GM18507 (cell line): ENCODE results near the gene PLEKHG2.
A peak's percentile ranks its signal among the peaks of the same experiment; 100 is the strongest.

ENCODE experiments used
- DNase-seq: peaks from one replicate; pipeline ENCODE4 v3.0.0; 2011; ENCODE audit warnings: low read depth; ENCODE audit not compliant: insufficient read length; ENCODE audit errors: extremely low spot score
- FAIRE-seq: peaks from 2 replicates; lab custom pipeline; 2011; peaks lifted over from hg19 to GRCh38; lab: Jason Lieb, UNC

Gene PLEKHG2

GRCh38 chr19:39474139-39474620 is 61.7 kb downstream of the PLEKHG2 start:
- FAIRE-seq (peak; percentile 48), DNase-seq (no peak)

GRCh38 chr19:39475748-39476147 is 63.3 kb downstream of the PLEKHG2 start:
- no peak for FAIRE-seq
- DNase-seq, result no peak
